ENCODE results near the gene RNF150.

Gene RNF150

DNA sequence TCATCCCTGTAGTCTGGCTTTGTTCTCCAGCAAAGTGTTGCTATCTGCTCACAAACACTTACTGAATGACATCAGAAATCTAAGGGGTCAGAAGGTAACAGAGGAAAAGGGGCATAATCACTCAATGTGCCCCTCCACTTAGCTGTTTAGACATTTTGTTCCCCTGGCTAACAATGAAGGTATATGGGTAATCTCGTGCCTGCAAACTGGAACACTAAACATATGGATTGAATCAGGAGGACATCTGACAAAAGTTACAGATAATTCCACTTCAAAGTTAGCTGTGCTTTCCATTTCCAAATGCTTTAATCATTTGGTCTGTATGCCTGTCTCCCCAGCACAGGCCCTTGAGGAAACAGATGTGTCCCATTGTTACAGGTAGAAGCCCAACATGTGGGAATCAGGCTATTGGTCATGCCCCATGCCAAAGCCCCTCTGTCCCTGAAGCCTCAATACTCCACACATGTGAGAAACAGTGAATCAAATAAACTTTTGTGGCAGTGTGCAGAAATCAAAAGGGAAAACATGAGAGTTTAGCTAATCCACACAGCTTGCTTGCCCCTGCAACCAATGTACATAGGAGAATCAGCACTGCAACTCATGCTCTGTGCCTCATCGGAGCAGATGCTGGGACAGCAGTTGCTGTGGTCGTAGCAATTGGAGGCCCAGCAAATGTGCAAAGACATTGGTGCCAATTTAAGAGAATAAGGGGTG is 111.7 kb downstream of the RNF150 start:
- no peak for DNase-seq

DNA sequence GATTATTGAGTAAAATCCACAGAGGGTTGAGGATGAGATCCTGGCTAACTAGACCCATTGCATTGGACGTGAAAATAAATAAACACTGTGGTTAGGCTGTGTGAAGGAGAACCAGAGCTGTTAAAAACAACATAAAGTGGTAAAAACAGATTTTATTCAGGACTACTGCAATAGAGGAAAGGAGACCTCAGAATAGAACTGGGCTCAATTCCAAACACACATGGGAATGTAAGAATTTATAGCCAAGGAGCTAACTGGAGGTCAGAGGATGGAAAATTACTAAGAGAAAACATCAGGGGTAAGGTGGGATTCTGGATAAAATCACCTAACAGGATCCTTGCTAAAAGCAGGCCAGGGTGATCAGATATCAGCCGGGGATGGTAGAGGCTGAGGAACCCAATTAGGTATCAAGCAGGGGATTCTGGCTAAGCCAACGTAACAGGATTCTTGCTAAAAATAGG is 112.4 kb downstream of the RNF150 start:
- no peak for DNase-seq

DNA sequence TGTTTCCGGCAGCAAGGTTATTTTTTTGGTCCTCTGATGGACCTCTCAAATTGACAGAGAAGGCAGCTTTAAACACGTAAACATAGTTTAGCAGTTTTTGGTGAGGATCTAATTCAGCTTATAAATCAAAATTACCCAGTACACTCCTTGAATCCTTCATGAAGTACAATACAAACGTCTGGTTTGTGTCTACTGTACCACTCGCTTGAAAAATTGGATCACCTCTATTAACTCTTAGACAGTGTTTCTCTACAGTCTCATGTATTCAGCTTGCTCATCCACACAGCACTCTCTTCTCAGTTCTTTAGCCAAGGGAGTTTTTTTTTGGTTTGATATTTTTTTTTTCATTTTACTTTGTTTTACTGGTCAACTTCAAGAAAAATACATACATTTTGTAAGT is 113.5 kb downstream of the RNF150 start:
- no peak for DNase-seq

DNA sequence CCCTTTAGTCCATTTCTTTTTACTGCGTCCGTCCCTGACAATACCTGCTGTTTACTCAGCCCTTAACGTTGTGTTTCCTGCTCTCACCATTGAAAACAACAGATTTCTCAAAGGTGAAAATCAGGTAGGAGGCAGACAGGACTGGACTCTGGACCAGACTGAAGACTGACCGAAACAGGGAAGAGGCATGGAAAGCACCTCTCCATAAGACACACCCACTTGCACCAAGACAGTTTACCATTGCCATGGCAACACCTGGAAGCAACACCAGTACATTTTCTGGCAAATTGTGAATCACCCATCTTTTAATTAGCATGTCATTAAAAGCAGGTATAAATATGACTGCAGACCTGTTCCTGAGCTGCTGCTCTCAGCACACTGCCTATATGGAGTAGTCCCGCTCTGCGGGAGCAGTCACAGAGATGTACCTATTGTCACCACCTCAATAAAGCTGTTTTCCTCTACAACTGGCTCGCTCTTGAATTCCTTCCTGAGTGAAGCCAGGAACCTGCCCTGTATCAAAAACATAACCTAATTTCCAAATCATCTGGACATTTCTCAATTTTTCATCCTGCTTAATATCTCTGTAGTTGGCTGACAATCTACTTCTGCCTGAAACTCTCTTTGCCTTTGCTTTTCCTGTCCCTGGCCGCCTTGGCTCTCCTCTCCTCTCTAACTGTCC is 117.0 kb downstream of the RNF150 start:
- DNase-seq: no peak

DNA sequence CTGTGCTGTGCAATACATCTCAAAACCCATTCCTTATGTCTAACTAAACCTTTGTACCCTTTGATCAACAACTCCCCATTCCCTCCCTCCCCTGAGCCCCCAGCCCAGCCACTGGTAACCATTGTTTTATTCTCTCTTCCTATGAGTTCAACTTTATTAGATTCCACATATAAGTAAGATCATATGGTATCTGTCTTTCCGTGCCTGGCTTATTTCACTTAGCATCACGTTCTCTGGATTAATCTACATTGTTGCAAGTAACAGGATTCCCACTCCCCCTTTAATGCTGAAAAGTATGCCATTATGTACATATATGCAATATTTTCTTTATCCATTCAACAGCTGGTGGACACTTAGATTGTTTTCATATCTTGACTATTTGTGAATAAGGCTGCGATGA is 119.4 kb downstream of the RNF150 start:
- no peak for DNase-seq

DNA sequence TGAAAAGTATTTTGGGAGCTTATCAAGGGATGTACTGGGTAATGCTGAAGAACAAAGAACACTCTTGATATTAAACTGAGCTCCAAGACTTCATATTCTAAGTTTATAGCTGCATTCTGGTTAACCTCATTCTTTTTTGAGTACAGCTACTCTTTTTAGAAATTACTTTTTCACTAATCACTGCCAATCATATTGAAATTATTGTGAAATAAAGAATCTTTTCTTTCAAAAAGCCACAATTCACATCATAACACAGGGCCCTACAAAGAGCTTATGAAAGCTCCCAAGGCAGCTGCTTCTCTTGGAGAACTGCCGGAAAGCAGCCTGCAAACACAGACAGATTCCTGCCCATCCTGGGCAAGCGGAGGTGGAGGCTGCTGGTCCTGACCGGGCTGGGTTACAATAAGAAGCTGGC is 121.4 kb downstream of the RNF150 start:
- no peak for DNase-seq

DNA sequence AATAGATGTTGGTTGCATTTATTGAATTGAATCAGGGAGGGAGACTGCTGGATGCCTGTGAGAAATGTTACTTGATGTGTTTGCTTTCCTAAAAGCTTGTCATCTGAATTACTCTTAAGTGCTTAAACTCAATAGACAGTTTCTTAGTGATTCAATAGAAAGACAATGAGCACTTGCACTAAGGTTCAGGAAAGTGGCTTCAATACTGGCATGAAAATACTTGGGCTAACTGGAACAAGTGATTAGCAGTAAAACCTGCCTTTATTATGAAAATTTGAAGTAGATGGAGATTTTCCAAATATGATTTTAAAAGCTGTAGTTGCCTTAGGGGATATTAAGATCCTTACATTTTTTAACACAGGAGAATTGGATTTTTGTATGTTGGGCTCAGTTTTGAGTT is 123.3 kb downstream of the RNF150 start:
- DNase-seq: no peak

DNA sequence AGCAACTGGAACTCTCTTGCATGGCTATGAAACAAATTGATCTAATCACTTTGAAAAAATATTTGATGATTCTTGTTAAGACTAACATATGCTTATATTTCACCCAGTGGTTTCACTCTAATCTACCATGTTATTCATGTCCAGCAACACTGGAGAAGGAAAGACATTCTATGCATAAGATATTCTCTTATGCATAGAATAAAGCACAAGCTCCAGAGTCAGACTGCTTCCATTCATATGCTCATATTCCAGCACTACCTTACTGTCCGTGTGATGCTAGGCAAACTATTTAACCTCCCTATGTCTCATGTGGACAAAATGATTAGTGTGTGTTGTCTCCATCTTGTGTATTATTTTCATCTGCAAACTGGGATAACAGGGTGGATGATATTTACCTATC is 124.1 kb downstream of the RNF150 start:
- no peak for DNase-seq

DNA sequence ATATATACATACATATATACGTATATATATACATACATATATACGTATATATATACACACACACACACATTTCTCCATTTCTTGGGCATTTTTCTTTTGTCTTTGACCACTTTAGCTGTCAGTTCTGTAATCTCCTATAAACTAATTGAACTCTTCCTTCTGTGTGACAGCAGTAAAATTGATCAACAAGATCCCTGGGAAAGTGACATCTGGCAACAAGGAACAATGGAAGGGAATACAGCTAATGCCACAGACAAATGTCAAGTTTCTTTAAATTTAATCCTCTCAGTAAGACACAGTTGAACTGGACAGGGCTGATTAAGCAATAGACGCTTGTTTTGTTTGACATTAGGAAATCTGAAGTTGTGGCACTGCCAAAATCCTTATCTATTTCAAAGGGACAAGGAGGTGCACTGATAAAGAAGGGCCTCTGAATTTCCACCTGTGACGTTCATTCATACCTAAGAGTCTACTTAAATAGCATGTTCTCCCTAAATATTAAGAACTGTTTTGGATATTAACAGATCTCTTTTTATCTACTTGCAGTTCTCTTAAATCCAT is 126.9 kb downstream of the RNF150 start:
- no peak for DNase-seq

DNA sequence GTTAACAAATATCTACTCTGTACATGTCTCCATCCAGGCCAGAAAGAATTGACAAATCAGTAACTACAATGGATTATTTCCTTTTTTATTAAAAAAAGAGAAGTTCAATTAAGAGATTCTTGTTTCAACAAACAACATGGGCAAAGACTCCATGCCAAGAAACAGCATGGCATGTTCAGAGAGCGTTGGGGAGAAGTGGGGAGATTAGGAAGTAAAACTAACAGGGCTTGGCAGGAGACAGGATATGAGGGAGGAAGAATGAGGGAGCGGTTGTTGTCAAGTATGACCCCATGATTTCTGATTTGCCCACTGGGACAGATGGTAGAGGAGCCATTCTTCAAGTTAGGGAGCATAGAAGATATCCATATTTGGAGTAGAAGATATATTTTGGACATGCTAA is 128.4 kb downstream of the RNF150 start:
- DNase-seq: no peak

DNA sequence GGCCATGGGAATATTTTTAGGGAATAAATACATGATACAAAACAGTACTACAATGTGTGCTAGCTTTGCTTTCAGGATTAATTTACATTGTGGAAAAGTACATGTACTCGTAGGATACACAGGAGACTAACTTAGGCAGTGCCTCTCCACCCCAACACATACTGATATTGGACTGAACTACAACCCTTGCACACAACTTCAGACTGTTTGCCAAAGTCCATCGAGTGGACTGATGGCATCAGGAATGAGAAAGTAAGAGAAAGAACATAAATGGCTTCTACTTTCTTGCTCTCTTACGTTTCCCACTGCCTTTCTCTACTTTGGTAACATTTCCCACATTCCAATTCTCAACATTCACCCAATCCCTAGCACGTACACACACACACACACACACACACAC is 130.1 kb downstream of the RNF150 start:
- no peak for DNase-seq

DNA sequence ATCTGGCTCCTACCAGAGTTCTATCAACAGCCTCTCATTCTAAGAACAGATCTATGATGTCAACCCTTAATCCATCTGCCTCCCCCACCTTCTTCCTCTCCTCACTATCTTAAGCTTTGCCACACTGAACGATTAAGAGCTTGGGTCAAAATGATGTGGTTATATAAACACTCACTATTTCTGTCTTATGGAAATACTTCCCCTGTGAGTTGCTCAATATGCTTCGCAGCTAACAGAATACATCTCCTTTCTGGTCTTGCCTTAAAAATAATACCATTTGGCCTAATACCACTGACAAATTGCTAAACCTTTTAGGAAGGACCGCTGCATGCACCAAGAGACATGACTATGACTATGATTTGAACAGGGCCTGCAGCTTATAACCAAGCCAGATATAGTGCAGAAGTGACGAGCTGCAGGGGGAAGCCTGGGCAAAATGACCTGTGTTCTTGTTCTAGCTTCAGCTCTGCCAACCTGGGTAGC is 130.9 kb downstream of the RNF150 start:
- DNase-seq: no peak

DNA sequence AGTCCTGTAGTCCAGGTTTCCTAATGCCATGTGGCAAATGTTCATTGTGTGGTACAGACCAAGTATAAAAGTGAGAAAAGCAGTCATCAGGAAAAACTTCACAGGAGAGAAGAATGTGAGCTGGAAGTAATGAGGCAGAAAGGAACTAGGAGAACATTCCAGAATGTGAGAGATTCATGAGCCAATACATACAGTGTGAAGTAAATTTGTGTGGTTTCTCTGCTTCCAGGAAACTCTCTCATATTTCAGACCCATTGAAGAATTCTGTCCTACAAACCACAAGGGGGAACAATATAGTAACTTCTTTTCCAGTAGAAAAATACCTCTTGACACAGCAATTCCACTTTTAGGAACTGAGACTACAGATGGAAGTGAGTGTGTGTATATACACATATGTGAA is 136.5 kb downstream of the RNF150 start:
- DNase-seq: no peak

DNA sequence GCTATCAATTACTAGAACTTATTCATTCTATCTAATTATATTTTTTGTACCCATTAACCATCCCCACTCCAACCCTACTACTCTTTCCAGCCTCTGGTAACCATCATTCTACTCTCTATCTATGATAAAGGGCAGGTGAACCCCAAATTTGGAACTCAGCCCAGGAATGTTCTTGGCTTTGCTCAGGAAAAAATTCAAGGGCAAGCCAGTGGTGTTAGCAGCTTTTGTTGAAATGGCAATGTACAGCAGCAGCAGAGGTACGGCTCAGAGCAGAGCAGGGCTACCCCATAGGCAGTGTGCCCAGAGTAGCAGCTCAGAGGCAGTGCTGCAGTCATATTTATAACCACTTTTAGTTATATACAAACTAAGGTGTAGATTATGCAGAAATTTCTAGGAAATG is 138.2 kb downstream of the RNF150 start:
- no peak for DNase-seq

DNA sequence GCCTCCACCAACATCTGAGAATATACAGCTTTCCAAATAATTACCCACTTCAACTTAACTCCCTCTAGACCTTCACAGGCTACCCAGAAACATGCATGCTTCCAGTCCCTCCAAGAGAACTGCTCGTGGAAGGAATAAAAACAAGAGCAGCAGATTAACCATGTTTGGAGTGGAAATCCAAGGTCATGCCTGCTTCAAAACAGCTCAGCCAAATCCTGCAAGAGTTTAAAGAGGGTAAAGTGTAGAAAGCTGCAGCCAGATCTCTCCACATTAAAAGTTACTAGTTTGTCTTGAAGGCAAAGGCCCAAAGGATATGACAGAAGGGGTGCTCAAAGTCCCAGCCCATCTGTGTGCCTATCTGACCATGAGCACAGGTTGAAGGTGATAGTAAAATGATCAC is 139.3 kb downstream of the RNF150 start:
- DNase-seq: no peak

DNA sequence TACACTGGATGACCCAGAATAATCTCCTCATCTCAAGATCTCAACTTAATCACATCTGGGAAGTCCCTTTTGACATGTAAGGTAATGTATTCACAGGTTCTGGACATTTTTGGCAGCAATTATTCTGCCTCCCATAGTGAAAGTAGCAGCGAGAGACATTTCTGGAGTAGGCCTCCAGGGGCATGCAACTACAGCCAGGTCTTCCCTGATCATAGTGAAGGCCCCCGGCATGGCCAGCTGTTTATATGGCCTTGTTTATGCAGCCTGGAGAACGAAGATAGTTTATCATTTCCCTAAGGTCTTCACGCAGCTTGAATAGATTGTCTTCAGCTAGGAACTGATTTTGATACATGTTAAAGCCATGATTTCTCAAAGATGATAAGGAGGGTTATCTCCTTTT is 139.9 kb downstream of the RNF150 start:
- no peak for DNase-seq

DNA sequence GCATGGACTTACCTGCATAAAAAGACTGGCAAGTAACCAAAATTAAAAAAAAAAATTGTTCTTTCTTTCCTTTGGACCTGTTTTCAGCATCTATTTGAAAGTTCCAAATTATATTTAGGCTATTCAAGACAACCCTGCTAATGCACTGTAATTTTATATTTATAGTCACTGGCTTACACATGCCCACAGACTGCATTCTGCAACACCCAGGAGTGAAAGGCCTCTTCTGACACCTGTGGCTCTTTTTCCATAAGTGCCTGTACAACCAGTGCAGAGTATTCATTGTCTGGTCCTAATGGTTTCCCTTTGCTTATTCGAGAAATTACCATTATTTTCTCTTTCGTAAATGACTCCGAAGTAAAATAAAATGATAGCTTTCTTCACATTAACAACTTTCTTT is 143.3 kb downstream of the RNF150 start:
- no peak for DNase-seq

DNA sequence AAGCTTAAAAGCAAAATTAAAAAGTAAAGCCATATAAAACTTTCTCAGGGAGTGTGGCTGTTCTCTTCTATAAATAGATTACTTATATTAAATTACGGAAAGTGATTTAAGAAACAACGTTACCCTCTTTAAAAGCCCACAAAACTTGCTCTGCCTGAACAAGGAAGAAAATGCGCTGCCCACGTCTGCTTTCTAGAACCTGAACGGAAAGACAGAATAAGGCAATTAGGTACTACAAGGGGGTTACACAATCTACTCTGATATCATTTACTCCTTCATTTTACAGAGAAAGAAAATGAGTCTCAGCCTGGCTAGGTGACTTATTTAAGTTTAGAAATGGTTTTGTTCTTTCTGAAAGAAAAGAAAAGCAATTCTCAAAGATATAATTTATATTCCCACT is 147.2 kb downstream of the RNF150 start:
- no peak for DNase-seq

DNA sequence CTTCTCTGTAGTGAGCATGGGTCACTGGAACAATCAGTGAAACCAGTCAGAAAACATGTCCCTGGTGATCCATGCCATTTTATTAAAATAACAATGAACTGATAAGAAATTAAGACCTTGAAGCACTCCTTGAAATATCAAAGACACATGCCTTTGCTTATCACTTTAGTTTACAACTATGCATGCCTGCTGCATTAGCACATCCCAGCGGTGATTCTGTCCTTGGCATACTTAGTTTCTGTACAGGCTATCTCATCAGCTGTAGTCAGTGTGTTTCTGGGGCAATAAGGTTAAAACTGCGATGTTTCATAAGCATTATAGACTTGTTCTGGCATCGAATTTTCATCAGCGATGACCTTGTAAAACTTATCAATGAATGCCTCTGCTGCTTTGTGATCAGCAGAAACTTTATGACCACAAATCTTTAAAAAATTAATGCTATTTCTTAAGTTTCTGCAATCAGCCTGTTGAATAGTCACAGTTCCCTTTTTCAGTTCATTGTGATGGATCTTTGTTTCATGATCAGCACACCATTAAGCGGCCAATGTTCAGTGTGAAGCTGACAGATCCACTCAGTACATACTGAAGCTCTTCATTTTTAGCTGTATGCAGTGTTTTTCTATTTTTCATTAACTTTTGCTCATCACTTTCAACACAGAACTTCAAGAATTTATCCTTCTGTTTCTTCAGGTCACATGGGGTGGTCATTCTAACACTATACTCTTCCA is 150.5 kb downstream of the RNF150 start:
- DNase-seq: no peak

DNA sequence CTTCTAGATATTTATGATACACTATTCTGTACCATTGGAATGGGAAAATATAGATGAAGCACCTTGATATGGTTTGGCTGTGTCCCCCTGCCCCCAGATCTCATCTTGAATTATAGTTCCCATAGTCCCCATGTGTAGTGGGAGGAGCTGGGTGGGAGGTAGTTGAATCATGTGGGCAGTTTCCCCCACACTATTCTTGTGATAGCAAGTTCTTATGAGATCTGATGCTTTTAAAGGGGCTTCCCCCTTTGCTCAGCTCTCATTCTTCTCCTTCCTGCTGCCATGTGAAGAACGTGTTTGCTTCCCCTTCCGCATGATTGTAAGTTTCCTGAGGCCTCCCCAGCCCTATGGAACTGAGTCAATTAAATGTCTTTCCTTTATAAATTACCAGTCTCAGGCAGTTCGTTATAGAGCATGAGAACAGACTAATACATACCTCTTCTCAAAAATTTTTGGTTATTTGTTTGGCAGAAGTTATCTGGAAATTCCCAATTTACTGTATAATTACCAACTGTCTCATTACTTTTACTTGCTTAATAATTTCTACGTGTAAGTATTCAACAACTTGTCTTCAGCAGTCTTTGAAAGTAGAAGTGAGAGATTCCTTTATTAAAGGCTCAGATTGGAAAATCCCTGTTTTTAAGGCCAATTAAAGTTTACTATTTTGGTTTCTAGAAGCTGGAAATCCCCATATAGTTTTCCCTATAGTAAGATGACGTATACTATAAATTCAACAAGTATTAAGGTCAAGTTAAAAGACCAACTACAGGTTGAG is 152.7 kb downstream of the RNF150 start:
- DNase-seq: no peak

DNA sequence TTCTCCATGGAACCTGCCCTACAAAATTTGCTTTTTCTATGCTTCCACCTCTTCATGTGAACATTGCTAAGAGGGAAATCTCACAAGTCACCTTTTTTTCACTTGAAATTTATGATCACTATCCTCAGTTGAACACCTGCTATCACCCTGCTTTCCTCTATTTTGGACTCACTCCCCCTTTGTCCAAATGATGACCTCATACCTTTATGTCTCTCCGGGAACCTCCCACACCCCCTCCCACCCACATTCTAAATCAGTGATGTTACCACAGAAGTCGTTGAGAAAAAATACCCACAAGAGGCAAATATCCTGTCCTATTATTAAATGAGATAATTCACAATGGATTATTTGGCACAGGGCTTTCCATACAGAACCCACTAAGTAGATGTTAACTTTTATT is 156.5 kb downstream of the RNF150 start:
- no peak for DNase-seq

DNA sequence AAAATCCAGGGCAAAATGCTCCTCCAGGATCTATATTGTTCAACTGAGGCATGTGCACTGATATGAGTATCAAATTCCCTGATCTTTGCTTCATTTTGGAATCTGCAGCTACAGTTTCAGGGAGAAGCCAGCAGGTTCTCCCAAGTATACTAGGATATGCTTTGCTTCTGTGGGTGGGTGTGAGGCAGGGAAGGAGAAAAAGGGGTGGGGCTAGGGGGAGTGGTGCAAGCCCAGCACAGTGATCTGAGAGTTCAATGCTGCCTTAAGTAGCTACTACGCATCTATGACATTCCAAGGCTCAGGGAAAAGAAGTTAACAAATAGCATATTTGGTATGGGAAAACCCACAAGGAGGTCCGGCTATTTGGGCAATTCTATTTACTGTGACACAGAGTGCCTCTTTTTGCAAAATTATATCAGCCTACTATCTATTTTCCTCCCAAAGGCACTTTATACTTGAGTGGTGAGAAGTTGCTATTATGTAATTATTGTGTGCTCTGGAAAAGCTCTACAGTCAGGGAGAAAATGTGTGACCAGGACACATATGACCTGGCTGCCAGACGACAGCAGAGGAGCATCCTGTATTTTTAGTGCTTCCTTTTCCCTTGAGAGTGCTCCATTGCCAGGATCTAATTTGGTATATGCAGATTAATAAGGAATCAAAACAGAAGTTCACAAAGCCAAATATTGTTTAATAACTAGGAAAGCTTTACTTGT is 162.0 kb downstream of the RNF150 start:
- DNase-seq: no peak
